Smooth muscle cell of the brain vasculature (primary cell): ENCODE results near the gene TP53BP1.

Experiments
- DNase-seq: peaks from one replicate; pipeline ENCODE4 v3.0.0-alpha.2; 2012; ENCODE audit warnings: low read depth, low spot score

Gene TP53BP1

DNA sequence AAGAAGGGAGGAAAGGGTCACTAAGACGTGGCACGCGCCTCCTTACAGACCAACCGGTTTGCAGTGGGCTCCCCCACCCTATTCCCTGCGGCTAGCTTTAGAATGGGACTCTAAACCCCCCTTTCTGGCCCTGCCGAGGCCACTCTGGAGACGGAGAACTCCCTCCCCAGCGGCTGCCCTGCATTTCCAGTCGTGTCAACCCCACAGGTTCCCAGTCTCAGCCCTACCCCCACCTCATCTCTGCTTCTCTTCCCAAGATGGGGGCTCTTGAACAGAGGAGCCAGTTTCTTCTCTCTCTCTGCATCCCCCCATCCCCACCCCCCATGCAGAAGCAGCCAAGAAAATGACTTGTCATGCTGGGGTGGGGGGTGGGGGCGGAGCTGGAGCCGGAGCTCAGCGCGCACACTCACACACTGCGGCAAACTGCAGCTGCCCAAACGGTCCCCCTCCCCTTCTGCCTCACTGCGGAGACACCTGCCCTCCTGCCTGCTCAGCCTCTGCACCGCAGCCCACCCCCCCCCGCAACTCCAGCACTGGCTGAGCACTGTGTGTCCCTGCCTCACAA lies 25.3 kb upstream of the TP53BP1 start:
- DNase-seq = no peak

DNA sequence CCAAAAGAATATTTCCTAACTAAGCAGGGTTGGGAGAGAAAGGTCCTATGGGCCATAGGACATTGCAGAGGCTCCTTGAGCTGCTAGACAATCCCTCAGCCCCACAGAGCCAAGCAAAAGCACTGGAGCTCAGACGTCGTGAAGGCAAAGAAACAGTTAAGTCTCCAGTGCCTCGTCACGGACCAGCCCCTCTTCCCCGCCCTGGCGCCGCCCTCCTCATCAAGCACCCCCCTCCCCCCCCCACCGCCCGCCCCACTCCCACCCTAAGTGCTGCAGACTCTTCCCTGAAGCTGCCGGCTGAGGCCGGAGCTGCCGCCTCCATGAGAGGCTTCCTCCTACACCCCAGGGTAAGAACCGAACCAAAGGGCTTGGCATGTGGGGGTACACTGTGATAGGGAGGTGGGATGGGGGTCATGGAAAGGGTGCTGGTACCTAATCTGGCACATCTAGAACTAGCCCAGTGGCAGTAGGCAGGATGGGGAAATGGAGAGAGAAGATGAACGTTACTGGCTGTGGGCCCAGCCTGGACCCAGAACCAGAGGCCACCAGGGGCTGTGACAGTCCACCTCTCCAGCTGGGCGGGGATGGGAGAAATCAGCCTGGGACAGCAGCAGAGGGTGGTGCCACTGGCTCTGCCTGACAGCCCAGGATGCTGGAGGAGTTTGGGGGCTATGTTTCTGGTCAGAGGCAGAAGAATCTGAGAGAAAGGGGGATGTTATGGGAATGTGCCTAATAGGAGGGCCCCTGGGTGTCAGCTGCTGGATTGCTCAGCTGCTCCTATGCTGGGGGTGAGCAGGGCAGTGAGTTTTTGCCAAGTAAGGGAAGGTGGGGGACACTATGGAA lies 24.6 kb upstream of the TP53BP1 start, which contains the start of gene MAP1A:
MAP1A (plus strand) TSS at position 255 of the 843 bp plus-strand sequence. CDS start 3,866 bp downstream, outside the sequence.
- no peak for DNase-seq

DNA sequence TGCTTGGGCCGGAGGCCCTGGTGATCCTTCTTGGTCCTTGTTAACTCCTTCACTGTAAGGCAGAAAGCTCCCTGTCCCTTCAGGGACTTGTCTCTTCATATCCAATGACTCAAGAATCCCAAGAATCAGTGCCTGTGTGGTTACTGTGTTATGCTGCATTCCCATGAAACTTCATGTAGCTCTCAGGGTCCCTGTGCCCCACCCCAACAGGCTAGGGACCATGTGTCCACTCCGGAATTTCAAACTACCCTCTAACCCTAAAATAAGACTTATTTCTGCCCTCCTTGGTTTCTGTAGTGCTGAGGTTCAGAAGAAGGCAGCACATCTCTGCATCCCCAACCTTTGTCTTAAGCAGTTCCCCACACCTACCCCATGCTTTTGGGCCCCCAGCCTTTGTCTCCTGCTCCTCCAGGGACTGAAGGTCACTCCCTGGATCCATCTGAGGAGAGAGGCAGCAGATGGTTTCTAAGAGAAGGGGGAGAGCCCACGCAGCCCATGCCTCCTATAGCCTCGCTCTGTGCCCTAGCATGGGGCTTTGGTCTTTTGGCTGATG lies 23.9 kb upstream of the TP53BP1 start:
- DNase-seq = no peak

DNA sequence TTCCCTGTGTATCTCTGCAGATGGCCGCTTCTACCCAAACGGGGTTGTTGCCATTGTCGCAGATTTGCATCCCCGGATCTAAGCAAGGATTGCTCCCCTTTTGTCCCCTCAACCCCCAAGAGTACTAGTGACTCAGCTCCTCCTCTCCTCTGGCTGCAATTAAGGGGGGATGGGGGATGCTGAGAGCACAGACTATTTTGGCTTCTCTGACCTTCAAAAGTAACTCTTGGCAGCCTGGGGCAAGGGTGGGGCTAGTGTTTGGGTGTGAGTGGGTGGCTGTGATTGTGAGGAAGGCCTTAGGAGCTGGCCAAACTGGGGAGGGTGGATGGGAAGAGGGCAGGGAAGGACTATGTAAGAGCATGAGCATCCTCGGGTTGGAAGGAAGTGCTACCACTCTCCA lies 23.2 kb upstream of the TP53BP1 start:
- DNase-seq = no peak

DNA sequence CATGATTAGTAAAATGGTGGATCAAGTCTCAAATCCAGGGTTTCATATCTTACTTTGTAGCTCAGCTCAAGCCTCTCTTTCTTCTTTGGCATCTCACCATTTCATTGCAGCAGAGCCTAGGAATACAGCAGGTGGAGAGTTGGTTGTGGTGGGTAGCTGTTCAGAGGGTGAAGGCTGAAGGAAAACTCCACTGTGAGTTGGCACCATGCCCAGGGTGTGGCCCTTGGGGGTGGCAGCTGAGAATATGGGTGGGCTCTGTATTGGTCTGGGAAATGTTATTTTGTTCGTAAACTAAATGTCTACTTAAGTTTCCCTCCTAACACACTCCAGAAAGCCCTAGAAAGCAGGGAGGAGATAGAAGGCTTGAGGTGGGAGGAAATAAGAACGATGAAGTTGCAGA lies 22.8 kb upstream of the TP53BP1 start:
- no peak for DNase-seq

DNA sequence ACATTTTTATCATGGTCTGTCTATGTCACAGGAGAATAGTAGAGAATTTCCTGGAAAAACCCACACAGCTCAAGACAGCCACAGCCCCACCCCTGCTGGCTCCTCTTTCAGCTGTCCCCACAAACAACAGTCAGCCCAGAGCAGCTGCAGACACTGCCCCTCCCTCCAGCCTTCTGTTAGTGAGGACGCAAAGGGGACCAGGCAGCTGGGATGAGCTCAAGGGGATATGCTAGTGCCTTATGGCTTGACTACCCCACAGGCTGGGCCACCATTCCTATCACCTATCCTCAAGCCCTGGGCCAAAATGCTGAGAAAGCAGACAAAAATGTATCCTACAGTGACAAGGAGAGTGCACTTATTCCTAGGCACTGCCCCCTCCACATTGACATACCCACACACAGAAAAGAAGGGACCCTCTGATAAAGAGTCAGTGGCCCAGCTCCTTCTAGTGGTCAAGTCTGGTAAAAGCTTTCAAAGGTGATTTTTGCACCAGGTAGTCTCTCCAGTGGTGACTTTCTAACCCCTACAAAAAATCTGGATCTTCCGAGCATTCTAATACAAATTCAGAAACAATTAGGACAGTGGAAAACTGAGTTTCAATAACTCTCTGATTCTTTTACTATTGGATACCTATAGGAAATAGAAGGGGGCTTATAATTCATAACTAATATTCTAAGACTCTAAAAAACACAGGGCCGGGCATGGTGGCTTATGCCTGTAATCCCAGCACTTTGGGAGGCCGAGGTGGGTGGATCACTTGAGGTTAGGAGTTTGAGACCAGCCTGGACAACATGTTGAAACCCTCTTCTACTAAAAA lies 21.5 kb upstream of the TP53BP1 start:
- DNase-seq = no peak

DNA sequence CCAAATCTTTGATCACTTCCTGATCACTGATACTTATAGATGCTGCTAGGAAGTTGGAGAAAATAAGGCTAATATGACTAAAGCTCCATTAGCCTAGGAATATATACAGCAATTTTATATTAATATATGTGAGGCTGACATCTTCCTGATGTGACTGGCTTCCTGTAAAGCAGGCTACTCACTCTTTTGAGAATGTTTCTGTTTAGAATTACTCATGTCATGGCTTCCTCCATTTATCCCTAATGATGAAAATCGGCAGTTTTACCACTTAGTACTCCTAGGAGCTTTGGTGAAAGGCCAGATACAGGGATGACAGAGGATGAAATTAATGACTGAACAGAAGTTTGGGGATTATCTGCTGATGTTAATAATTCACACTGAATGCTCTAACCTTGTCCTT lies 20.6 kb upstream of the TP53BP1 start:
- no peak for DNase-seq

DNA sequence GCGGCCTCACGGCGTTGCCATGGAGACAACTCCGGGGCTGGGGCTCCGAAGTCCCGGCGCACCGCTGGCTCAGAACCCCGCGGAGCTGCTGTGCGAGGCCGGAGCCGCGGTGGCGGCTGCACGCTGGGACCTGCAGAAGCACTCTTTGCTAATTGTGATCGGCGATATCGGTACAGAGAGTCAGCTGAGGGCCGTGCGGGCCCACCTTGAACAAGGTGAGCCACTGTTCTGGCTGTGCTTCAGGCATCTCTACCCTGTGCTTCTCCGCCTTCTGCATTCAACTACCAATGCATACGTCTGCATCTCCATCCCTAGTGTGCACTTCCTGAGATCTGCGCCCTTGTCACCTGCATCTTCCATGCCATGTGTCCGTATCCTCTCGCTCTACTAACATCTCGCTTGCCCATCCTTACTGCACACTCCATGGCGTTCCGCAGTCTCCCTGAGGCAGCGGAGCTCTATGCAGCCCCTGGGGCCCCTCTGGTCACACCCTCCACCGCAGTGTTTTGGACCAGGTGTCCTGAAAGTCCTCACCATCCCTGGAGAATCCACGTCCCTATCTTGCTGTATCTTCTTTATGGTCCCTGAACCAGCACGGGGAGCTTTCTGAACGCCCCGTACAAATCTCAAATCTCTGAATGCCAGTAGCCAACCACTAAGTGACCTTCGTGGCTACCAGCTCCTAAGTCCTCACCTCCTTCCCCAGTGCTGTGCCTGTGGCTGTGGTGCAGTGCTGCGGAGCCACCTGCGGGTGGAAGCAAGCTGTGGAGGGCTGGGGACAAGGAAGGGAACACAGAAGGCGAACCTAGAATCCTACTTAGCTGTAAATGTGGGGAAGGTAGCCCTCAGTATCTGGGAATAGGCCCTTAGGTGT lies 18.3 kb upstream of the TP53BP1 start:
- no peak for DNase-seq

DNA sequence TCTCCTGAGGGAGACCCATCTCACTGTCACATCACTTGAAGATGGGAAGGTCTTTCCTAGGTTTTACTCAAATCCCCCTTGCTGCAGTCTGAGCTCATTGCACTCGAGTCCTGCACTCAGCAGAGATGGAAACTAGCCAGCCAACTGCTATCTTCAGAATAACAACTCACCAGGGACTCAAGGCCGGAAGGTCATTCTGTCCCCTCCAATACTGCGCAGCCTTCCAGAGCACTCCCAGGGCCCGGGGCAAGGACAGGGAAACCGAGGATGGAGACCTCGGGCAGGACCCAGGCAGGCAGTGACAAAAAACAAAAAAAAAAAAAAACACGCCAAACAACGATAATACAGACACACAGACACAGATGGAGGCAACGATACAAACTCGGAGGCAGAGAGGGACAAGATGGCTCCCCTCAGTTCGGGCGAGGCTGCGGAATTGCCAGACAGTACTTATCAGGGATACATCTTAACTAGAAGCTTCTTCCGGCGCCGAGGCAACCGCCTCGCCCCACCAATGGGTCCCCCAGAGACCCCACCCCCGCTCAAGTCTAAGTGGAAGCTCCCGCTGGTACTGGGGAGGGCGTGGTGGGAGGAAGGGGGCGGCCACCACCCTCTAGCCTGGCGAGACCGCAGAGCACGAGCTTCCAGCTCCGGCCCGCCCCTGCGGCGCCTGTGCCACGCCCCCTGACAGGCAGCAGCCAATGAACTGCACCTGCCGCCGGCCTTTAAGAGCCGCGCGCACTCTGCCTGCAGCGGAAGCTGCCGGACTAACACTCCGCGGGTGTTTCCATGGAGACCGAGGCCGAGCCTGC lies 17.4 kb upstream of the TP53BP1 start:
- peak; percentile 95 for DNase-seq

DNA sequence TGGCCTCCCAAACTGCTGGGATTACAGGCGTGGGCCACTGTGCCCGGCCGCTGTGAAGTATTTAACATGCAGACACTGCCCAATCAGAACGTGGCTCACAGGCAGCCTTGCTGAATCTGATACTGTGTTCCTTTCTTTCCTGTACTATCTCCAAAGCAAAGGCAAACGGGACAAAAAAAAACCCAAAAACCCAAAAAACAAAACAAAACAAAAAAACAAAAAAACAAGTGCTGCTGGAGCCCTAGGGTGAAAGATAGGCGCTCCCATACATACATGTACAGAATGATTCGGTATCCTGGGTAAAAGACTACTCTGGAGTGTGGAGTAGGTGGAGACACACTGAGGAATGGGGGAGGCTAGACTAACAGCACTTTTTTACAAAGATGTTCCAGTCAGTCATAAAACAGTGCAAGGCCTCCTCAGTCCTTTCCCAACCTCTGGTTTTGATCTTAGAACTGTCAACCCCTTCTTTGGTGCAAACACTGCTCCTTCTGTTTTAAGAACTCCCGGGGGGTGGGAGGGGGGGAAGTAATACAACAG lies 16.8 kb upstream of the TP53BP1 start:
- no peak for DNase-seq

DNA sequence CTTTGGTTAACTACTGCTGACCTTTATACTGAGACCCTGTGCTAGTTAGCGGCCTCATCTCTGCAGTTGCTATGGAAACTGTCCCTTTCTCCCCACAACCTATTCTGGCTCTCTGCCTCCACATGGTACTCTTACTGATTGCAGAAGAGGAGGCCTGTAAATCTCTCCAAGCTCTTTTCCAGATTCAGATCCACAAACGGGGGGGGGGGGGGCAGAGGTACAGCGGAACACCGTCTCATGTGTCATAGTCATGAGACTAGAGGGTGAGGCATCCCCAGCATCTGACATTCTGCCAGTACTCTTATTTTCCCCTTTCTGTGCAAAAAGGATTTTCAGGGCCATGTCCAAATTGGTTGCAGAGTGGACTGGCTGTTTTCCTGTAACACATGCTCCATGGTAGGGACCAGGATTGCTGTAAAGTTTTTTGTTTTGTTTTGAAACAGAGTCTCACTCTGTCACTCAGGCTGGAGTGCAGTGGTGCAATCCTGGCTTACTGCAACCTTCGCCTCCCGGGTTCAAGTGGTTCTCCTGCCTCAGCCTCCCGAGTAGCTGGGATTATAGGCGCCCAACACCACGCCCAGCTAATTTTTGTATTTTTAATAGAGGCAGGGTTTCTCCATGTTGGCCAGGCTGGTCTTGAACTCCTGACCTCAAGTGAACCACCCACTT lies 16.2 kb upstream of the TP53BP1 start:
- DNase-seq = no peak

DNA sequence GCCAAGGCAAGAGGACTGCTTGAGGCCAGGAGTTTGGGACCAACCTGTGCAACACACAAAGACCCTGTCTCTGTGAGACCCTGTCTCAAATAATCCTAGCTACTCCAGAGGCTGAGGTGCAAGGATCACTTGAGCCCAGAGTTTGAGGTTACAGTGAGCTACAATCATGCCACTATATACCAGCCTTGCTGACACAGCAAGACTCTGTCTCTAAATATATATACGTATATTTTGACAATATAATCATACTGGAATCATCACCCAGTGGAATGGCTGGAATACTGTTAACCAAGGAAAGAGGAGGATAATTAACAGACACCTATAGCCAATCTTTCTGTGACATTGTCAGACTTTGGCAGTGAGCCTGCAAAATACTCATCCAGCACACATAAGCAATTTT lies 15.5 kb upstream of the TP53BP1 start:
- no peak for DNase-seq

DNA sequence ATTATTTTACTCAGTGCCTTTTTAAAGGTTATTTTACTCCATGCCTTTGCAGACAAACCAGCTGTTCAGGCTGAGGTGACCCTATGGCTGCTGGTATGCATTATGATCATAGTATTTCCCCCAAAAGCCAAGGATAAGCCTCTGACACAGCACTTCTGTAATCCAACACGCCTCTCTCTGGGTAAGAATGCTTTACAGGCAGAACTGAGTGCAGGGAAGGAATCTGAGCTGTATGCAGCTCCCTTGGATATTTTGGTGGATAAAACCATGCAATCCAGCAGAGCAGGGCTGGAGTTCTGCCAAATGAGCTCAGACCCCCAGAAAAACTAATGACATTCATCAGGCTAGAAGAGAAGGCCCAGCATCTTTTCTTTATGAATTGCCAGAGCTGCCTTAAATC lies 12.8 kb upstream of the TP53BP1 start:
- DNase-seq = no peak

DNA sequence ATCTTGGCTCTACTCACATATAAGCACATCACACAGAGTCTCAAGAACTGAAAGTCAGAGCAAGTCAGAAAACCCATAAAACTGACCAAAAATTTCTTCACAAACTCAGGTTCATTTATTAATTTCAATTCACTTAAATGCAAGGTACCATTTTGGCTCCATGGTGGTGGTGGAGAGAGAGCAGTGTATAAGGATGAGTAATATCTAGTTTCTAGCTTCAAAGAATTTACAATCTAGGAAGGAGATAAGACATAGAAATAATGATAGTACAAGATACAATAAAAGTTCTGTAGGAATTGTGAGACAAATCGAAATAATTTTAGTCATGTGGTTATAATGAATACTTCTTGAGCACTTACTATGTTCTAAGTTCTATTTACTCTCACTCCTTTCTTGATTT lies 6.7 kb upstream of the TP53BP1 start:
- no peak for DNase-seq

DNA sequence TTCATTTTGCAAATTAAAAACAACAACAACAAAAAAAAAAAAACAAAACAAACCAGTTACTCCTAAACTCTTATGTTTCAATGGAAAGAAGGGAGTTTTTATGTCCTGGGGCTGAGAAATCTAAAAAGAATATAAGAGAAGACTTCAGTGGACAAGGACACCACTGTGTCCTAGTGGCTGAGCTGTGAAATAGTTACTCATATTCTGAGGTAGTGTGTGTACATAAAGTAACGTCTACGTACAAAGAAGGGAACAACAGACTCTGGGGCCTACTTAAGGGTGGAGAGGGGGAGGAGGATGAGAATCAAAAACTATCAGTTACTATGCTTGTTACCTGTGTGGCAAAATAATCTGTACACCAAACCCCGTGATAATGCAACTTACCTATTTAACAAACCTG lies 6.0 kb upstream of the TP53BP1 start:
- DNase-seq = no peak

DNA sequence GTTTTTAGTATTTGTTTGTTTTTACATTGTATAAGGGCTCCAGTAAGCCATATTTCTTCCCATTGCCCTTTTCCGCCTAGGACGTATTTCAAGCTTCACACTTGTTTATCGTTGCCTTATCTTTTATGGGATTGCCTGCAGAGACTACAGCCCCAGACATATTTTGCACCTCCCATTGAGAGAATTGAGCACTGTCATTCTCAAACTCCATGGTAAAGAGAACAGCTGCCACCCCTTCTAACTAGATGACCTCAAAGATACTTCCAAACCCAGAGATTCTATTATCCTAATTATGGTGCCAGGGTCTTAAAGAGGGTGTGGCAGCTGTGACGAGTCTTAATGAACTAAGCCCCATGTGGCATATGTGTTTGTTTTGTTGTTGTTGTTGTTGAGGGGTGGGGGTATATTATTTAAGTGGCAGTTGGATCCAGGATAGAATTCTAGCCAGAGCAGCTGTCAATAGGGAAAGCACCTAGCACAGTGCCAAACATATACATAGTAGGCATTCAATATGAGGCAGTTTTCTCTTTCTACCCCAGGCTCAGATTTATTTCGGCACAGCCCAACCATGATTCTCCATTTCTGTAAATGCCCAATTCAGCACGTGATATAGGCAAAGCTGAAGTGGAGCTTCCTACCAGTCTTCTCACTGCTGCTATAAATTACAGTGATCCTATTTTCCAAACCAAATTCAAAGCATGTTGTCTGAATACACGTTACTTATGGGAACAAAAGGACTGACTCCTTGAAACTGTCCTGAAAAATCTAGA lies 932 bp upstream of the TP53BP1 start:
- DNase-seq = no peak

DNA sequence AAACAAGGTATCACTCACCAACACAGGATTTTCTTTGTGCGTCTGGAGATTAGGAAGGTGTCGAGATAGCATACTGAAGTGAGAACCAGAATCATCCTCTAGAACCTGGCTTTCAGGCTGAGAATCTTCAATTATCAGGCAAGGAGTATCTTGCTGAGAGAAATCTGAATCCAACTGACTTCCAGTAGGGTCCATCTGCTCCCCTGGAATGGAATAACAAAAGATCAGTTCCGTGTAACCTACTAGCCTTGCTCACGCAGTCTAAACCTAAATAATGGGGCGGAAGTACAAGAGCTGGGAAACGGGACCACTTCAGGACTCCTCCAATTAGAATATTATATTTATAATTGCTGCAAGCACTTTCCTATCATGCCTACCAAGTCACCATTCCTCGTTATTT lies 690 bp downstream of the TP53BP1 start:
- DNase-seq = no peak

DNA sequence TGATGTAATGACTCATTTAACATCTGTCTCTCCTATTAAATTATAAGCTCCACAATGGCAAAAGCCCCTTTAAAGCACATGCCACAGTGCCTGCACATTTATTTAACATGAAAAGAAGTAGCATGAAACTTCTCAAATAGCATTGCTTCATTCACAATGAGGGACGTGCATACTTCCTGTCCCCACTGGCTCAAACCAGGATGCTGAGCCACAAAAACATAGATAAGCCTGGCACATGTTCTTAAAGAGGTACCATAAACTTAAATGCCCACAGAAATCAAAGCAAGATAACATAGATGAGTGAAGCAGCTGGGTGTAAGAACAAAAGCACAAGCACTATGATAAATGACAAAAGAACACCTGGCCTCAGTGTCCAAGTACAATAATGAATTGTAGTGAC lies 3.8 kb downstream of the TP53BP1 start:
- DNase-seq = no peak

DNA sequence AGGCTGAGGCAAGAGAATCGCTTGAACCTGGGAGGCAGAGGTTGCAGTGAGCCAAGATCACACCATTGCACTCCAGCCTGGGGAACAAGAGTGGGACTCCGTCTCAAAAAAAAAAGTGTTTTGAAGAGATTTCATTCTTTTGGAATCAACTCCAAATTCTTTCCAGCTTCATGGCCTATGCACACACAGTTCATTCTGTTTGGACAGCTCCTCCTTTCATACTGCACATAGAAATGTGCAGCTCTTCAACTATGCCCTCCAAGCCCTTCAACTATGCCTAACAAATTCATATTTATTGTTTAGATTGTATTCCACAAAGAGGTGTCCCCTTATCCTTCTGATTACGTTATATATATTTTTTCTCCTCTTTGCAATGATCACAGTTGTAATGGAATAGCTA lies 4.2 kb downstream of the TP53BP1 start:
- no peak for DNase-seq
